ENCODE results near the gene FGF14. TPM values are rescaled to one million over a fixed set of nuclear protein-coding genes. Genes with fewer than 3 reads are reported as not detected.

Gene FGF14
- total and polyA plus RNA-seq, 2 donors from 2014 or later, result 0.47 to 3.3 TPM

- Histone ChIP-seq H3K4me1 (ENCODE audit: control insufficient read depth in 2 of 3, insufficient read depth in 2 of 3, low read depth in 1 of 3, low read length in 3 of 3) (no peaks in the 10 kb centered on the region), H3K4me3 (ENCODE audit: low read length in 3 of 3) (no peak overlapping the region), H3K27ac (ENCODE audit: low read depth in 2 of 2, low read length in 2 of 2) (no peak overlapping the region), H3K27me3 (ENCODE audit: control insufficient read depth, insufficient read depth, low read length) (no peaks in the 10 kb centered on the region), H3K9me3 (ENCODE audit: control insufficient read depth in 2 of 3, insufficient read depth in 1 of 3, low read length in 3 of 3) (no peaks in the 10 kb centered on the region), H3K9ac (ENCODE audit: low read length in 3 of 3) (no peak overlapping the region), H3K36me3 (ENCODE audit: control insufficient read depth in 2 of 3, insufficient read depth in 3 of 3, low read length in 3 of 3) (no peaks in the 10 kb centered on the region)
- no peak for TF ChIP-seq CTCF (IDR thresholded peaks at IDR 0.05; ENCODE audit: borderline replicate concordance, extremely low read depth, insufficient read depth)
- no peak for FAIRE-seq
- intact Hi-C loops (cut with DNase I), result no loop called here
- DNase-seq, result no peak
Measured at GRCh38 chr13:102042746-102043145, 359.1 kb downstream of the FGF14 start.

DNA sequence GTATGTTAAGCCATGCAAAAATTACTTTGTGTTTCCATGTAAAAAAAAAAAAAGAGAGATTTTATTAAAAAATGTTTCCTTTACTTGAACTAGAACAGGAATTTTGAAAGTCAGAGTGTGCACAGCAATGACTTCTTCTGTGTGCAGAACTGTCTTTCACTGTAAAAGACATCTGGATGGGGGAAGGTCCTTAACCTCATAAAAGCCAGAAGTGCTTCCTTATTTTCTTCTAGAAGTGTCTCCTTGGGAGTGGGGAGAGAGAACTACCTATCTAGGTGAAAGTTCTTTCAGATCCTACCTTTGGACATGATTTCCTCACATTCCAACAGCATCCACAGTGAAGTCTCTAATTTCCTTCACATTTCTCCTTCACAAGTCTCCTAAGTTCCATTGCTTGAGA is 360.3 kb downstream of the FGF14 start:
- Histone ChIP-seq H3K27ac (ENCODE audit: low read depth in 2 of 2, low read length in 2 of 2) (no peak overlapping the region), H3K27me3 (ENCODE audit: control insufficient read depth, insufficient read depth, low read length) (no peaks in the 10 kb centered on the region), H3K9me3 (ENCODE audit: control insufficient read depth in 2 of 3, insufficient read depth in 1 of 3, low read length in 3 of 3) (no peaks in the 10 kb centered on the region), H3K4me1 (ENCODE audit: control insufficient read depth in 2 of 3, insufficient read depth in 2 of 3, low read depth in 1 of 3, low read length in 3 of 3) (no peaks in the 10 kb centered on the region), H3K9ac (ENCODE audit: low read length in 3 of 3) (no peak overlapping the region), H3K4me3 (ENCODE audit: low read length in 3 of 3) (no peak overlapping the region), H3K36me3 (ENCODE audit: control insufficient read depth in 2 of 3, insufficient read depth in 3 of 3, low read length in 3 of 3) (no peaks in the 10 kb centered on the region)
- no peak for TF ChIP-seq CTCF (IDR thresholded peaks at IDR 0.05; ENCODE audit: borderline replicate concordance, extremely low read depth, insufficient read depth)
- DNase-seq, result no peak
- intact Hi-C loops (cut with DNase I), result no loop called here
- no peak for FAIRE-seq

DNA sequence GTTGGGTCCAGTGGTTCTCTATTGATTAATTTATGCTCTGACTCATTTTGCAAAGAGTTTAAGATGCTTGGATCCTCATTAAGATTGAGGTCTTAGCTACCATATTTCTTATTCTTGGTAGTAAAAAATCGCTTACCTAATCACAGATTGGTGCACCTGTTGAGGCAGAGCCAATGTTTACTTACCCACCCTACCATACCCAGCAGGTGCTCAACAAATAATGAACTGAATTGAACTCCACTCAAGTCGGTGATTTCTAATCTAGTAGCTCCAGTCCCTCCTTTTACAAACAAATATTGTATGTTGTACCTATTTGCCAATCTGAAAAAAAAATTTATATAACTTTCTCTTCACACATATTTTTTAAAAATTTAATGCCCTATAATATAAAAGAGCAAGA is 361.0 kb downstream of the FGF14 start:
- intact Hi-C loops (cut with DNase I), result no loop called here
- H3K27me3 ChIP-seq (ENCODE audit: control insufficient read depth, insufficient read depth, low read length), result no peaks in the 10 kb centered on the region
- no peak overlapping the region for H3K4me3 ChIP-seq (ENCODE audit: low read length in 3 of 3)
- H3K9me3 ChIP-seq (ENCODE audit: control insufficient read depth in 2 of 3, insufficient read depth in 1 of 3, low read length in 3 of 3), result no peaks in the 10 kb centered on the region
- DNase-seq (no peak), FAIRE-seq (no peak)
- no peak overlapping the region for H3K9ac ChIP-seq (ENCODE audit: low read length in 3 of 3)
- H3K36me3 ChIP-seq (ENCODE audit: control insufficient read depth in 2 of 3, insufficient read depth in 3 of 3, low read length in 3 of 3), result no peaks in the 10 kb centered on the region
- TF ChIP-seq CTCF (IDR thresholded peaks at IDR 0.05; ENCODE audit: borderline replicate concordance, extremely low read depth, insufficient read depth), result no peak
- no peak overlapping the region for H3K27ac ChIP-seq (ENCODE audit: low read depth in 2 of 2, low read length in 2 of 2)
- H3K4me1 ChIP-seq (ENCODE audit: control insufficient read depth in 2 of 3, insufficient read depth in 2 of 3, low read depth in 1 of 3, low read length in 3 of 3), result peaks cover 0 to under 1% (median 0%) of the 10 kb centered on the region in 3 donors

GRCh38 chr13:102039264-102039663 is 362.6 kb downstream of the FGF14 start:
- H3K9me3 ChIP-seq (ENCODE audit: control insufficient read depth in 2 of 3, insufficient read depth in 1 of 3, low read length in 3 of 3), result no peaks in the 10 kb centered on the region
- H3K27me3 ChIP-seq (ENCODE audit: control insufficient read depth, insufficient read depth, low read length), result no peaks in the 10 kb centered on the region
- FAIRE-seq (no peak), DNase-seq (no peak)
- H3K9ac ChIP-seq (ENCODE audit: low read length in 3 of 3), result no peak overlapping the region
- peaks cover 0 to 2% (median 0%) of the 10 kb centered on the region in 3 donors for H3K4me1 ChIP-seq (ENCODE audit: control insufficient read depth in 2 of 3, insufficient read depth in 2 of 3, low read depth in 1 of 3, low read length in 3 of 3)
- H3K4me3 ChIP-seq (ENCODE audit: low read length in 3 of 3), result no peak overlapping the region
- TF ChIP-seq CTCF (IDR thresholded peaks at IDR 0.05; ENCODE audit: borderline replicate concordance, extremely low read depth, insufficient read depth), result no peak
- no peak overlapping the region for H3K27ac ChIP-seq (ENCODE audit: low read depth in 2 of 2, low read length in 2 of 2)
- no peaks in the 10 kb centered on the region for H3K36me3 ChIP-seq (ENCODE audit: control insufficient read depth in 2 of 3, insufficient read depth in 3 of 3, low read length in 3 of 3)
- intact Hi-C loops (cut with DNase I), result no loop called here

Measured in kidney (tissue), 14 donors.